Measurements from ENCODE around the gene ATP2A2. TPM values are rescaled to one million over a fixed set of nuclear protein-coding genes. Genes with fewer than 3 reads are reported as not detected.

ATP2A2 gene
- total and polyA plus RNA-seq, 5 donors from 2014 or later, result 3.3 to 119 (median 4.9) TPM

- H3K9me3 ChIP-seq (ENCODE audit: control insufficient read depth in 2 of 2, low read length in 2 of 2), result no peaks in the 10 kb centered on the region
- DNase-seq (peak in 1 of 3 donors; percentile 69), ATAC-seq (ENCODE audit: low read depth in 2 of 2) (peak; percentile 46 to 56)
- H3K9me3 Mint-ChIP-seq, result no peaks in the 10 kb centered on the region
- peak overlapping the region; percentile 89 to 98 (median 94) for H3K4me3 Mint-ChIP-seq
- H3K4me1 ChIP-seq (ENCODE audit: control insufficient read depth, insufficient read depth, low read length, poor library complexity, severe bottlenecking), result peaks cover 64% of the 10 kb centered on the region
- peaks cover 57 to 85% (median 68%) of the 10 kb centered on the region in 4 donors for H3K4me1 Mint-ChIP-seq
- H3K27ac Mint-ChIP-seq, result peak overlapping the region; percentile 82 to 93 (median 92)
- H3K36me3 Mint-ChIP-seq, result peaks cover 18% of the 10 kb centered on the region
- peak overlapping the region; percentile 60 for H3K27ac ChIP-seq (ENCODE audit: insufficient read depth, low read length, poor library complexity, severe bottlenecking)
- peaks cover 29% of the 10 kb centered on the region for H3K36me3 ChIP-seq (ENCODE audit: control insufficient read depth, insufficient read depth, low read length)
- H3K4me3 ChIP-seq (ENCODE audit: low read depth, low read length), result peak overlapping the region; percentile 84
- H3K27me3 Mint-ChIP-seq, result peaks cover 5% of the 10 kb centered on the region
- H3K27me3 ChIP-seq (ENCODE audit: control insufficient read depth, insufficient read depth, low read length), result no peaks in the 10 kb centered on the region
Observed at GRCh38 chr12:110286623-110287022, 5.6 kb downstream of the ATP2A2 start.

- Histone ChIP-seq H3K27me3 (ENCODE audit: control insufficient read depth, insufficient read depth, low read length) (no peaks in the 10 kb centered on the region), H3K36me3 (ENCODE audit: control insufficient read depth, insufficient read depth, low read length) (peaks cover 42% of the 10 kb centered on the region), H3K4me3 (ENCODE audit: low read depth, low read length) (no peak overlapping the region), H3K4me1 (ENCODE audit: control insufficient read depth, insufficient read depth, low read length, poor library complexity, severe bottlenecking) (peaks cover 53% of the 10 kb centered on the region), H3K27ac (ENCODE audit: insufficient read depth, low read length, poor library complexity, severe bottlenecking) (peak overlapping the region; percentile 11), H3K9me3 (ENCODE audit: control insufficient read depth in 2 of 2, low read length in 2 of 2) (no peaks in the 10 kb centered on the region)
- Mint-ChIP-seq H3K4me3 (peak overlapping the region in 2 of 4 donors; percentile 43 to 98), H3K9me3 (no peaks in the 10 kb centered on the region), H3K27ac (peak overlapping the region in 1 of 3 donors; percentile 93), H3K4me1 (peaks cover 50 to 86% (median 65%) of the 10 kb centered on the region in 4 donors), H3K36me3 (peaks cover 22% of the 10 kb centered on the region), H3K27me3 (no peaks in the 10 kb centered on the region)
- ATAC-seq (ENCODE audit: low read depth in 2 of 2), result no peak
- no peak for DNase-seq
Observed at GRCh38 chr12:110287986-110288385, 6.9 kb downstream of the ATP2A2 start.

GRCh38 chr12:110289044-110289710 is 8.1 kb downstream of the ATP2A2 start:
- H3K36me3 Mint-ChIP-seq, result peaks cover 21% of the 10 kb centered on the region
- H3K4me3 Mint-ChIP-seq, result peak overlapping the region in 3 of 4 donors; percentile 2 to 61 (median 33)
- H3K27me3 Mint-ChIP-seq, result no peaks in the 10 kb centered on the region
- Histone ChIP-seq H3K4me3 (ENCODE audit: low read depth, low read length) (peak overlapping the region; percentile 39), H3K27ac (ENCODE audit: insufficient read depth, low read length, poor library complexity, severe bottlenecking) (no peak overlapping the region), H3K36me3 (ENCODE audit: control insufficient read depth, insufficient read depth, low read length) (peaks cover 48% of the 10 kb centered on the region), H3K27me3 (ENCODE audit: control insufficient read depth, insufficient read depth, low read length) (no peaks in the 10 kb centered on the region), H3K9me3 (ENCODE audit: control insufficient read depth in 2 of 2, low read length in 2 of 2) (no peaks in the 10 kb centered on the region), H3K4me1 (ENCODE audit: control insufficient read depth, insufficient read depth, low read length, poor library complexity, severe bottlenecking) (peaks cover 41% of the 10 kb centered on the region)
- no peaks in the 10 kb centered on the region for H3K9me3 Mint-ChIP-seq
- peaks cover 38 to 75% (median 56%) of the 10 kb centered on the region in 4 donors for H3K4me1 Mint-ChIP-seq
- H3K27ac Mint-ChIP-seq, result peak overlapping the region; percentile 22 to 88 (median 81)
- ATAC-seq (ENCODE audit: low read depth in 2 of 2) (no peak), DNase-seq (no peak)

- H3K27ac ChIP-seq (ENCODE audit: insufficient read depth, low read length, poor library complexity, severe bottlenecking), result no peak overlapping the region
Observed at GRCh38 chr12:110289711-110290078, 8.6 kb downstream of the ATP2A2 start.

GRCh38 chr12:110301065-110301806 is 20.2 kb downstream of the ATP2A2 start:
- H3K4me1 ChIP-seq (ENCODE audit: control insufficient read depth, insufficient read depth, low read length, poor library complexity, severe bottlenecking), result peaks cover 14% of the 10 kb centered on the region
- peak overlapping the region; percentile 16 to 50 (median 30) for H3K4me3 Mint-ChIP-seq

More at GRCh38 chr12:110289711-110290078, 8.6 kb downstream of the ATP2A2 start:
- peaks cover 36% of the 10 kb centered on the region for H3K4me1 ChIP-seq (ENCODE audit: control insufficient read depth, insufficient read depth, low read length, poor library complexity, severe bottlenecking)
- DNase-seq (no peak), ATAC-seq (ENCODE audit: low read depth in 2 of 2) (no peak)
- H3K4me3 ChIP-seq (ENCODE audit: low read depth, low read length), result no peak overlapping the region
- H3K9me3 Mint-ChIP-seq, result no peaks in the 10 kb centered on the region
- peak overlapping the region in 2 of 3 donors; percentile 65 to 81 for H3K27ac Mint-ChIP-seq
- no peaks in the 10 kb centered on the region for H3K27me3 ChIP-seq (ENCODE audit: control insufficient read depth, insufficient read depth, low read length)
- peaks cover 33 to 72% (median 52%) of the 10 kb centered on the region in 4 donors for H3K4me1 Mint-ChIP-seq
- no peaks in the 10 kb centered on the region for H3K27me3 Mint-ChIP-seq
- no peaks in the 10 kb centered on the region for H3K9me3 ChIP-seq (ENCODE audit: control insufficient read depth in 2 of 2, low read length in 2 of 2)
- H3K4me3 Mint-ChIP-seq, result no peak overlapping the region
- H3K36me3 Mint-ChIP-seq, result peaks cover 24% of the 10 kb centered on the region
- peaks cover 53% of the 10 kb centered on the region for H3K36me3 ChIP-seq (ENCODE audit: control insufficient read depth, insufficient read depth, low read length)

GRCh38 chr12:110304061-110304551 is 23.1 kb downstream of the ATP2A2 start:
- H3K4me1 Mint-ChIP-seq, result peaks cover 31 to 72% (median 60%) of the 10 kb centered on the region in 4 donors

More at GRCh38 chr12:110301065-110301806, 20.2 kb downstream of the ATP2A2 start:
- Histone ChIP-seq H3K27ac (ENCODE audit: insufficient read depth, low read length, poor library complexity, severe bottlenecking) (peak overlapping the region; percentile 45), H3K4me3 (ENCODE audit: low read depth, low read length) (peak overlapping the region; percentile 17), H3K9me3 (ENCODE audit: control insufficient read depth in 2 of 2, low read length in 2 of 2) (no peaks in the 10 kb centered on the region), H3K36me3 (ENCODE audit: control insufficient read depth, insufficient read depth, low read length) (peaks cover 76% of the 10 kb centered on the region), H3K27me3 (ENCODE audit: control insufficient read depth, insufficient read depth, low read length) (no peaks in the 10 kb centered on the region)
- H3K27me3 Mint-ChIP-seq, result no peaks in the 10 kb centered on the region
- peaks cover 36% of the 10 kb centered on the region for H3K36me3 Mint-ChIP-seq
- peak overlapping the region; percentile 60 to 90 (median 89) for H3K27ac Mint-ChIP-seq
- peak in 1 of 3 donors; percentile 30 for DNase-seq
- peak in 1 of 2 donors; percentile 50 for ATAC-seq (ENCODE audit: low read depth in 2 of 2)
- H3K4me1 Mint-ChIP-seq, result peaks cover 22 to 60% (median 49%) of the 10 kb centered on the region in 4 donors
- H3K9me3 Mint-ChIP-seq, result no peaks in the 10 kb centered on the region

GRCh38 chr12:110307372-110307771 is 26.3 kb downstream of the ATP2A2 start:
- Histone ChIP-seq H3K27ac (ENCODE audit: insufficient read depth, low read length, poor library complexity, severe bottlenecking) (peak overlapping the region; percentile 14), H3K4me3 (ENCODE audit: low read depth, low read length) (no peak overlapping the region), H3K4me1 (ENCODE audit: control insufficient read depth, insufficient read depth, low read length, poor library complexity, severe bottlenecking) (peaks cover 23% of the 10 kb centered on the region), H3K27me3 (ENCODE audit: control insufficient read depth, insufficient read depth, low read length) (no peaks in the 10 kb centered on the region), H3K9me3 (ENCODE audit: control insufficient read depth in 2 of 2, low read length in 2 of 2) (no peaks in the 10 kb centered on the region), H3K36me3 (ENCODE audit: control insufficient read depth, insufficient read depth, low read length) (peaks cover 36% of the 10 kb centered on the region)
- peak overlapping the region in 3 of 4 donors; percentile 8 to 53 (median 9) for H3K4me3 Mint-ChIP-seq
- H3K4me1 Mint-ChIP-seq, result peaks cover 29 to 72% (median 54%) of the 10 kb centered on the region in 4 donors
- no peak for DNase-seq
- no peak for ATAC-seq (ENCODE audit: low read depth in 2 of 2)
- H3K9me3 Mint-ChIP-seq, result no peaks in the 10 kb centered on the region
- peak overlapping the region; percentile 15 to 81 (median 55) for H3K27ac Mint-ChIP-seq
- no peaks in the 10 kb centered on the region for H3K27me3 Mint-ChIP-seq
- peaks cover 37% of the 10 kb centered on the region for H3K36me3 Mint-ChIP-seq

More at GRCh38 chr12:110304061-110304551, 23.1 kb downstream of the ATP2A2 start:
- no peaks in the 10 kb centered on the region for H3K9me3 Mint-ChIP-seq
- DNase-seq, result no peak
- Histone ChIP-seq H3K4me3 (ENCODE audit: low read depth, low read length) (peak overlapping the region; percentile 37), H3K4me1 (ENCODE audit: control insufficient read depth, insufficient read depth, low read length, poor library complexity, severe bottlenecking) (peaks cover 28% of the 10 kb centered on the region), H3K27ac (ENCODE audit: insufficient read depth, low read length, poor library complexity, severe bottlenecking) (no peak overlapping the region), H3K27me3 (ENCODE audit: control insufficient read depth, insufficient read depth, low read length) (no peaks in the 10 kb centered on the region), H3K9me3 (ENCODE audit: control insufficient read depth in 2 of 2, low read length in 2 of 2) (no peaks in the 10 kb centered on the region), H3K36me3 (ENCODE audit: control insufficient read depth, insufficient read depth, low read length) (peaks cover 56% of the 10 kb centered on the region)
- H3K27ac Mint-ChIP-seq, result peak overlapping the region; percentile 0 to 70 (median 62)
- peaks cover 42% of the 10 kb centered on the region for H3K36me3 Mint-ChIP-seq
- peak overlapping the region in 1 of 4 donors; percentile 3 for H3K4me3 Mint-ChIP-seq
- ATAC-seq (ENCODE audit: low read depth in 2 of 2), result no peak
- H3K27me3 Mint-ChIP-seq, result no peaks in the 10 kb centered on the region

Data from CD4-positive, CD25-positive, alpha-beta regulatory T cell (primary cell).